ENCODE data around the gene NEUROG2.
"Not testable (repeated sequence)": the region's sequence is repeated elsewhere in the genome, so short reads cannot be mapped to it uniquely, and the experiment has no call there.

NEUROG2 gene

DNA sequence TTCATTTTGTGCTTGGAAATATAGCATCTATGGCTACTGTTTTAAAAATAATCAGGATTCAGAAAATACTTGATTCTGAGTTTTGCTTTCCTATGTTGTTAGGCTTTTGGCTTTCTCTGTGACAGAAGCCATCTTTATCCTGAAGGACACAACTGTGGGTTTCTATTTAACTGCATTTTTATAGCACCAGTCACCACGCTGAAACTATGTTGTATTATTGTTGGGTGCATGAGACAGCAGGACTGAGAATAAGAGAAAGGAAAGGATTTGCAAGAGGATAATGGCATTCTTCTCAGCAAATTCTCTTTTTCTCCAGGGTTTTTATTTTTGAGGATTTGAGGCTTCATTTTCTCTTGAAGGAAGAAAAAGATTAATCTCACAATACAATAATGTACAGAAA, 10.1 kb upstream of the NEUROG2 start:
- in situ Hi-C loops (cut with HindIII; ENCODE audit: low pct_ligation_motif_present, low sequenced_read_pairs), result no loop called here
- H3K27ac ChIP-seq, result no peak overlapping the region
- no peaks in the 10 kb centered on the region for H3K36me3 ChIP-seq (replicated peaks)
- H3K4me3 ChIP-seq (ENCODE audit: low read depth, low read length), result no peak overlapping the region
- peaks cover 38% of the 10 kb centered on the region for H3K27me3 ChIP-seq (replicated peaks)
- TF ChIP-seq CTCF (IDR thresholded peaks at IDR 0.05; ENCODE audit: low read depth, low read length, missing control alignments), result no peak
- DNase-seq, result peak; percentile 43

GRCh38 chr4:112523764-112524505, 8.0 kb upstream of the NEUROG2 start:
- H3K4me3 ChIP-seq (ENCODE audit: low read depth, low read length), result peak overlapping the region; percentile 59
- in situ Hi-C loops (cut with HindIII; ENCODE audit: low pct_ligation_motif_present, low sequenced_read_pairs), result no loop called here
- no peaks in the 10 kb centered on the region for H3K36me3 ChIP-seq (replicated peaks)
- no peak for DNase-seq
- peaks cover 56% of the 10 kb centered on the region for H3K27me3 ChIP-seq (replicated peaks)
- H3K27ac ChIP-seq, result no peak overlapping the region
- TF ChIP-seq CTCF (IDR thresholded peaks at IDR 0.05; ENCODE audit: low read depth, low read length, missing control alignments), result peak; percentile 64

- in situ Hi-C loops (cut with HindIII; ENCODE audit: low pct_ligation_motif_present, low sequenced_read_pairs), result no loop called here
- H3K27me3 ChIP-seq (replicated peaks), result peaks cover 63% of the 10 kb centered on the region
- no peak overlapping the region for H3K27ac ChIP-seq
- peak; percentile 24 for DNase-seq
- H3K4me3 ChIP-seq (ENCODE audit: low read depth, low read length), result peak overlapping the region; percentile 59
- no peaks in the 10 kb centered on the region for H3K36me3 ChIP-seq (replicated peaks)
- peak; percentile 45 for TF ChIP-seq CTCF (IDR thresholded peaks at IDR 0.05; ENCODE audit: low read depth, low read length, missing control alignments)
These were observed 7.2 kb upstream of the NEUROG2 start for GRCh38 chr4:112523008-112523721.

DNA sequence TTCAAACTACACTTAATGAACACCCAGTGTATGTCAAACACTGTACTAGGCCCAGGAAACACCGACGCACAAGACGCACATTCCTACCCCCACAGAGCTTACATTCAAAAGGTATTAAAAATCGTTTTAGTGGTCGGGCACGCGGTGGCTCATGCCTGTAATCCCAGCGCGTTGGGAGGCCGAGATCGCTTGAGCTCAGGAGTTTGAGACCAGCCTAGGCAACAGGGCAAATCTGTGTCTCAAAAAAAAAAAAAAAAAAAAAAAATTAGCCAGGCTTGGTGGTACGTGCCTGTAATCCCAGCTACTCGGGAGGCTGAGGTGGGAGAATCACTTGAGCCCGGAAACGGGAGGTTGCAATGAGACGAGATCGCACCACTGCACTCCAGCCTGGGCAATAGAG, 6.5 kb upstream of the NEUROG2 start:
- DNase-seq; H3K36me3 ChIP-seq (replicated peaks); H3K27ac ChIP-seq; H3K4me3 ChIP-seq (ENCODE audit: low read depth, low read length); in situ Hi-C loops (cut with HindIII; ENCODE audit: low pct_ligation_motif_present, low sequenced_read_pairs): not testable (repeated sequence)
- H3K27me3 ChIP-seq (replicated peaks), result peaks cover 71% of the 10 kb centered on the region

DNA sequence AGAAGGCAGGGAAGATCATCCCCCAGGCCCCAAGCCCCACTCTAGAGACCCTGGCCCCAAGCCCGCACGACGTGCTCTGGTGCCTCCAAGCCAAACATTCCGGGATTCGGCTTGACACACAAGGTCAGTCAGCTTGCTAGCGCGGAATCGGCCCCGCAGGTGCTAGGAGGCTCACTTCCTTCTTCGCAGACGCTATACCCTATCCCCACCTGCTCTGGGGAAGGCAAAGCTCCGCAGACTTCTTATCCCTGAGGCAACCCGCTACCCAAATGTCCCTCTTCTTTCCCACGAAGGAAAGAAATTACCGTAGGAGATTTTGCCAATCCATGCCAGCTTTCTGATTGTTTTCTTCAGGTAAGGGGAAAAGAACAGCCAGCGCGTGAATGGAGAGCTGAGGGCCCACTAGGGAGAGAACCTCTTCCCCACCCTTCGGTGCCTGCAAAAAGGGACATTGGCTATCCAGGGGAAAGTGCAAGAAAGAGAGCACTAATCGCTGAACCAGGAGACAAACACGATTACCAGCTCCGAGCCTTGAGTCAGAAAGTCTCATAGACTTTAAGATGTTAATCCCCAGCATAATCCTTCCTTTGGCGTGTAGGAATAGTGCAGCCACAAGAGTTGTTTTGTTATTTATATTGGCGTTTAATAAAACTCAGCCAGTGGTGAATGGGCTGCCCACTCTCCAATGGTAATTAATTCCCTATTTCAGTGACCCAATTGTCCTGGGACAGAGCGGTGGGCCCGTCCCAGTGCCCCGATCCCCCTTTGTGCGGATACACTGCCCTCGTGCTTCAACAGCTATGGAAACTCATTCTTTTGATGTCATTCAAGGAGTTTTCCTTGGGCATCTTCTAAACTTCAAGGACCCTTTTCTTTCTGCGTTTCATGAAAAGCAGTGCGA, 5.4 kb upstream of the NEUROG2 start:
- Histone ChIP-seq H3K27ac (no peak overlapping the region), H3K27me3 (replicated peaks) (peaks cover 81% of the 10 kb centered on the region), H3K36me3 (replicated peaks) (no peaks in the 10 kb centered on the region), H3K4me3 (ENCODE audit: low read depth, low read length) (no peak overlapping the region)
- in situ Hi-C loops (cut with HindIII; ENCODE audit: low pct_ligation_motif_present, low sequenced_read_pairs), result no loop called here
- DNase-seq, result no peak
- TF ChIP-seq CTCF (IDR thresholded peaks at IDR 0.05; ENCODE audit: low read depth, low read length, missing control alignments), result no peak

Measured in brain microvascular endothelial cell (primary cell).